Measurements from ENCODE around the gene KLHL7. TPM values are rescaled to one million over a fixed set of nuclear protein-coding genes. Genes with fewer than 3 reads are reported as not detected.
A peak's percentile ranks its signal among the peaks of the same experiment; 100 is the strongest.

Gene KLHL7
- total RNA-seq, 1 donor from 2014 or later = 18.7 TPM

DNA sequence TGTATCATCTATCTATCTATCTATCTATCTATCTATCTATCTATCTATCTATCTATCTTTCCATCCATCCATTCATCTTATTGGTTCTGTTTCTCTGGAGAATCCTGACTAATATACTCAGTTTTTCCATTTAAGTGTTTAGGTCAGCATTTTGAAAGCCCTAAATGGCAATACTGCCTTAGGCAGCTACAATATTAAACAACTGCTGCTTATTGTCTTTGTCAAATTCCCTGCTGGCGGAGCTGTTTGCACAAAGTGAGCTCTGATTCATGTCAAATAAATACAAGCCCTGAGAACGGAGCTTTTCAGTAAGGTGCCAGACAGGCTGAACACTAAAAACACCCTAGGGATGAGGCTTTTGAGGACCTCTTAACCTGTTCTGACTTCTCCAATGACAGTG, 7.1 kb upstream of the KLHL7 start:
- Histone ChIP-seq H3K9me3 (no peaks in the 10 kb centered on the region), H3K4me1 (no peaks in the 10 kb centered on the region), H3K4me3 (no peak overlapping the region), H3K36me3 (no peaks in the 10 kb centered on the region), H3K27ac (no peak overlapping the region), H3K27me3 (ENCODE audit: low read depth) (no peaks in the 10 kb centered on the region)
- TF ChIP-seq, protein P1, sequence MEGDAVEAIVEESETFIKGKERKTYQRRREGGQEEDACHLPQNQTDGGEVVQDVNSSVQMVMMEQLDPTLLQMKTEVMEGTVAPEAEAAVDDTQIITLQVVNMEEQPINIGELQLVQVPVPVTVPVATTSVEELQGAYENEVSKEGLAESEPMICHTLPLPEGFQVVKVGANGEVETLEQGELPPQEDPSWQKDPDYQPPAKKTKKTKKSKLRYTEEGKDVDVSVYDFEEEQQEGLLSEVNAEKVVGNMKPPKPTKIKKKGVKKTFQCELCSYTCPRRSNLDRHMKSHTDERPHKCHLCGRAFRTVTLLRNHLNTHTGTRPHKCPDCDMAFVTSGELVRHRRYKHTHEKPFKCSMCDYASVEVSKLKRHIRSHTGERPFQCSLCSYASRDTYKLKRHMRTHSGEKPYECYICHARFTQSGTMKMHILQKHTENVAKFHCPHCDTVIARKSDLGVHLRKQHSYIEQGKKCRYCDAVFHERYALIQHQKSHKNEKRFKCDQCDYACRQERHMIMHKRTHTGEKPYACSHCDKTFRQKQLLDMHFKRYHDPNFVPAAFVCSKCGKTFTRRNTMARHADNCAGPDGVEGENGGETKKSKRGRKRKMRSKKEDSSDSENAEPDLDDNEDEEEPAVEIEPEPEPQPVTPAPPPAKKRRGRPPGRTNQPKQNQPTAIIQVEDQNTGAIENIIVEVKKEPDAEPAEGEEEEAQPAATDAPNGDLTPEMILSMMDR (IDR thresholded peaks at IDR 0.05) = no peak
- intact Hi-C loops (cut with DNase I) = no loop called here
- no peak for ATAC-seq
- no peak for DNase-seq

DNA sequence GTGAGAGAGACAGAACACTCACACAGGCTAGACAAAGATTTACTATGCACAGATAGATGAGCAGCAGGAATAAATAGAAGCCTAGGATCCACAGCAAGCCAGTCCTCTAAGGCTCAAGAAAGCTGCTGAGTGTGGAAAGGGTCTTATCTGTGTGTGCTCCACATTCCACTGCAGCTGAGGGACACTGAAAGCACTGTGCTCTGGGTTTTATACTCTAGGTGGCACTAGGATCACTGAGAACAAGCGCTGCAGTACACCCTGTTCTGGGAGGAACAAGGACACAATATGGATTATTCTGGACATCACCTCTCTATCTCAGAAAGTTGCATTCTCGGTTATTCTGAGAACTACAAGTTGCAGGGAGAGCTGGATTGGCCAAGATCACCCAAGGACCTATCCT, 4.9 kb upstream of the KLHL7 start:
- intact Hi-C loops (cut with DNase I) = no loop called here
- Histone ChIP-seq H3K27ac (no peak overlapping the region), H3K9me3 (no peaks in the 10 kb centered on the region), H3K4me1 (peaks cover 4% of the 10 kb centered on the region), H3K4me3 (no peak overlapping the region), H3K36me3 (no peaks in the 10 kb centered on the region), H3K27me3 (ENCODE audit: low read depth) (no peaks in the 10 kb centered on the region)
- DNase-seq (no peak), ATAC-seq (no peak)
- TF ChIP-seq, protein P1 (IDR thresholded peaks at IDR 0.05) = no peak

DNA sequence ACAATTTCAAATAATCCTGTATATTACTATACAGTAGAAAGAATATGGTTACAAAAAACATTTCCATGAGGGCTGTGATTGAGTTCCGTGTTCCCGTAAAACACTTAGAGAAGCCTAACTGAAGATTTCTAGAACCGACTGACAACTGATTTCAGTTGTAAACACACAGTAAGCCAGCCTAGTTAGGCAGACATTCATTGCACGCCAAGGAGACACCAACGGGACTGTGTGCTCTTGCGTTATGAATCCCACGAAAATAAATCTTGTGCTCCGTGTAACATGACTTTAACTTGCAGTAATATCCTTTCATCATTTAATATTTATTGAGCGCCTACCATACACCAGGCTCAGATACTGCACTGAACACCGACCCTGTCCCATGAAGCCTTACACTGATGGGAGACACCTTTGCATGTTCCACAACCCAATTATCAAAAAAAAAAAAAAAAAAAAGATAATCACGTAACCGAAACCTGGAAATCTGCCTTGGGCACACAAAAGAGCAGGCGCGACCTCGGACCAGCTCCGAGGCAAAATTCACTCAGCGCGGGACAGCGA, 420 bp upstream of the KLHL7 start:
- H3K27ac ChIP-seq = peak overlapping the region; percentile 95
- DNase-seq (no peak), ATAC-seq (peak in 1 of 2 donors; percentile 25)
- TF ChIP-seq, protein P1 (IDR thresholded peaks at IDR 0.05) = no peak
- no peaks in the 10 kb centered on the region for H3K36me3 ChIP-seq
- H3K4me1 ChIP-seq = peaks cover 23% of the 10 kb centered on the region
- intact Hi-C loops (cut with DNase I) = no loop called here
- H3K4me3 ChIP-seq = peak overlapping the region; percentile 92
- no peaks in the 10 kb centered on the region for H3K27me3 ChIP-seq (ENCODE audit: low read depth)
- no peaks in the 10 kb centered on the region for H3K9me3 ChIP-seq

DNA sequence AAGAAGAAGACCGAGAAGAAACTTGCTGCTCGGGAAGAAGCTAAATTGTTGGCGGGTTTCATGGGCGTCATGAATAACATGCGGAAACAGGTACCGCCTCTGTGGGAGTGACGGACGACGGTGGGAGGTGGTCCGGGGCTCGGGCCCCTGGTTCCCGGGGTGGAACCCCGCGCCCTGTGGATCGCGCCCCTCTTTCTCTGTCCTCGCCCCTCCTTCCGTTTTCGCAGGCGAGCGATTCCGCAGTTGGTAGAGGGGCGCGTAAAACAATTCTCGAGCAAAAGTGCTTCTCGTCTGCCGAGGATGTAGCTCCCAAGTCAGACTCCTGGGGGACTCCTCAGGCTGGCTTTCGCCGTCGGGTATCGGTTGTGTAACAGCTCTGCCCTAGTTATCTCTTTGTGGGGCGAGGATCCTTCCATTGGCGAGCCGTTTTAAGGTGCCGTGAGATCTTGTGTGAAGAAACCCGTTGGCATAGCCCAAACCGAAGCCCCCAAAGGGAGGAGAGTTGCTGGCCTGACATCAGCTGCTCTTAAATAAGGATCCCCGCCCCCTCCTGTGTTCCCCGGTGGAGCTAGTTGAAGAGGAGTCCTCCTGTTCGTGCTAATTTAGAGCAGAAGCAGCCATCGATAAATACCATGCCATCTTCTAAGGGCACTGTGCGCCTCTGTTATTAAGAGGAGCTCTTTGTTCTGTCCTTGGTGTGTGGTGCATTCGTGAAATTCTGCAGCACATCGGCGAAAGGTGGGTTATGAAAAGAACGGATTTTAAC, 655 bp downstream of the KLHL7 start:
- Histone ChIP-seq H3K9me3 (no peaks in the 10 kb centered on the region), H3K4me3 (peak overlapping the region; percentile 92), H3K4me1 (peaks cover 23% of the 10 kb centered on the region), H3K36me3 (no peaks in the 10 kb centered on the region), H3K27ac (peak overlapping the region; percentile 95), H3K27me3 (ENCODE audit: low read depth) (no peaks in the 10 kb centered on the region)
- intact Hi-C loops (cut with DNase I) = no loop called here
- TF ChIP-seq, protein P1 (IDR thresholded peaks at IDR 0.05) = peak; percentile 15
- peak; percentile 64 to 73 for ATAC-seq
- peak; percentile 60 for DNase-seq

DNA sequence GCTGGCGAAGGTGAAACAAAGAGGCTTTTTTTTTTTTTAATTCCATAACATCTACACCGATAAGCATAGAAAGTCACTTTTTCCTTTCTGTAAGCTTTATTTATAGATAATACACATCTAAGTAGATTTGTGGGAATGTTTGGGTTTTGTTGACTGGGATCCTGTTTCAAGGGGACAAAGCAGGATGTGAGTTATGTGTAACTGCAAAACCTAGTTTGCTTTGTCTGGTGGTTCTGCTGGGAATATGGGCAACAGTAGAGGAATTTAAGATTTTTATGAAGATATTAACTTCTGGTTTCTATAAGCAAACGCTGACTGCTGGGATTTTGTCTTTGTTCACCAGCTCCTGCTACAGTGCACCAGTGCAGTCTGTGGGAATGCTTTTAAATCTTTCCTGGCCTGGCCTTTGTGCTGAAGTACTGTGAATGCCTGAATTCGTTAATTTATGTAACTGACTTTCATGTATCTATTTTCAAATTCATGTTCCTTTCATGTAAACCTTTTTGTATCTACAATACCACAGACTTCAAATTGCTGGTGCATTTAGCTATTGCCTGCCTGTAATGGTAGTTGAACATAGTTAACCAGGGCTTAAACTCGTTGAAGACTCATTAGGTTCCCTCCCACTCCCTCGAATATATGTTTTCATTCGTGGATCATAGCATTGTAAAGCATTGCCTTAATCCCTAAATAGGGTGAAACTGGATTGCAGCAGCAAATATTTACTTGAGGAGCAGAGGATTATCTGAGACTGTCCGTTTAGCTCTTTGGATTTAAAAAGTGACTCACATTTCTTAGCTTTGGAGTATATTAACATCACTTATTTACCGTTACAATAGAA, 1.5 kb downstream of the KLHL7 start:
- H3K4me1 ChIP-seq = peaks cover 23% of the 10 kb centered on the region
- intact Hi-C loops (cut with DNase I) = no loop called here
- ATAC-seq (no peak), DNase-seq (no peak)
- H3K27ac ChIP-seq = no peak overlapping the region
- H3K36me3 ChIP-seq = no peaks in the 10 kb centered on the region
- H3K27me3 ChIP-seq (ENCODE audit: low read depth) = no peaks in the 10 kb centered on the region
- H3K4me3 ChIP-seq = peak overlapping the region; percentile 92
- no peaks in the 10 kb centered on the region for H3K9me3 ChIP-seq
- TF ChIP-seq, protein P1 (IDR thresholded peaks at IDR 0.05) = no peak

Data from lower lobe of right lung (tissue), 2 donors.